Measurements from ENCODE around the gene TSPAN9. TPM values are rescaled to one million over a fixed set of nuclear protein-coding genes. Genes with fewer than 3 reads are reported as not detected.

Gene TSPAN9
- polyA plus RNA-seq, 10 donors: 99.8 to 117 (median 105) TPM

- DNase-seq: no peak
Observed at GRCh38 chr12:3309805-3310204, 232.6 kb downstream of the TSPAN9 start.

- no peak for DNase-seq
Observed at GRCh38 chr12:3310271-3311026, 233.3 kb downstream of the TSPAN9 start.

- DNase-seq: no peak
Observed at GRCh38 chr12:3311027-3311402, 233.8 kb downstream of the TSPAN9 start.

- peak in 1 of 3 donors; percentile 2 for DNase-seq
Observed at GRCh38 chr12:3311491-3312103, 234.4 kb downstream of the TSPAN9 start.

- peak in 1 of 3 donors; percentile 49 for DNase-seq
Observed at GRCh38 chr12:3313066-3313465, 235.9 kb downstream of the TSPAN9 start.

GRCh38 chr12:3313675-3314663 is 236.8 kb downstream of the TSPAN9 start:
- DNase-seq: peak in 2 of 3 donors; percentile 77 to 90

DNA sequence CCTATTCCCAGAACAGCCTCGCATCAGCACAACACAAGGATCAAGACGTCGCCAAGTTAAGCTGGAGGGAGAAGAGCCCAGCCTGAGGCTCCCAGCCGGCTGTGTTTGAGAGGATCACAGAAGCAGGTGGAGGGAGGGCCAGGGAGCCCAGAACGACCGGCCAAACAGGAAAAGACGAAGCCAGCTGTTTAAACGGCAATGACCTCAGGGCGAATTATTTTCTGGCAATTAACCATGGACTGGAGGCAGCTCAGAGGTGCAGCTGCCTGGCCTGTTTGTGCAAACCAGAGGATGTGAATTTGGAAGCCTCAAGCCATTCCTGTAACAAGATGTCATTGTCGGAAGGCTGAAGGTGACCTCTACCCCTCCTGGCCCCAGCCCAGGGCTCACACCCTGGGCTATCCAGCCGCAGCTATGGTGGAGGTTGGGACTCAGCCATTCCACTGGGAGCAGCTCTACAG is 238.1 kb downstream of the TSPAN9 start:
- peak; percentile 74 to 97 (median 94) for DNase-seq

GRCh38 chr12:3316776-3317480 is 239.7 kb downstream of the TSPAN9 start:
- DNase-seq: no peak

GRCh38 chr12:3317481-3317815 is 240.3 kb downstream of the TSPAN9 start:
- DNase-seq: no peak

GRCh38 chr12:3317841-3318501 is 240.8 kb downstream of the TSPAN9 start:
- no peak for DNase-seq

DNA sequence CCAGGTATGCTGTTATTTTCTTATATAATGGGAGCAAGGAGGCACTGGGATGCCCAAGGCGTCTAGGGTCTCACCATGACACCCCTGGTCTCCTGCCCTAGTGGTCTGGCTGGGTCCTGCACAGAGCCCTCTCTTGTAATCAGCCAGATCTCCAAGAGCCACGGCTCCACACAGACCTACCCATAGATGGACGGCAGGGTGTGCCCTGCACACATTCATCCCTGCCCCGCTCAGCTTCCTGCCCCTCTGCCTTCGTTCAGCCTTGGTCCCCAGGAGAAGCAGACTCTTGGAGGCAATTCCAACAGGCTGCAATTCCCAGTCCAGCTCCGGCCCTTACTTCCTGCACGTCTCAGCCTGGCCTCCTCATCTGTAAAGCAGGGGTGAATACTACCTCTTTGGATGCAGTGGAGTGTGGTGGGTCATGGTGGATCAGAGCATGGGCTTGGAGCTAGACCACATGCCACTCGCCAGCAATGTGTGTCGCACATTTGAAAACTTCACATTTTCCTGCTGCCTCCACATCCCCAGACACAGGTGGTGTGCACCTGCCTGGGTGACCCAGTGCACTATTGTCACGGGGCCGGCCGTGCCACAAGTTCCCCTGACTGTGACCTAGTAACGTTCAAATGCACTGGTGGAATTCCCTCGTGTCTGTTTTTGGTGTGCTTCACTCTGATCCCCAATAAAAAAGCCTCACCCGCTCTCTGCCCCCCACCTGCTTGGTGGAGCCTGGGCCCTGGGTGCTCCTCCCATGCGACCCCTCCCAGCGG is 242.7 kb downstream of the TSPAN9 start:
- DNase-seq: no peak

- no peak for DNase-seq
Observed at GRCh38 chr12:3320881-3321509, 243.8 kb downstream of the TSPAN9 start.

DNA sequence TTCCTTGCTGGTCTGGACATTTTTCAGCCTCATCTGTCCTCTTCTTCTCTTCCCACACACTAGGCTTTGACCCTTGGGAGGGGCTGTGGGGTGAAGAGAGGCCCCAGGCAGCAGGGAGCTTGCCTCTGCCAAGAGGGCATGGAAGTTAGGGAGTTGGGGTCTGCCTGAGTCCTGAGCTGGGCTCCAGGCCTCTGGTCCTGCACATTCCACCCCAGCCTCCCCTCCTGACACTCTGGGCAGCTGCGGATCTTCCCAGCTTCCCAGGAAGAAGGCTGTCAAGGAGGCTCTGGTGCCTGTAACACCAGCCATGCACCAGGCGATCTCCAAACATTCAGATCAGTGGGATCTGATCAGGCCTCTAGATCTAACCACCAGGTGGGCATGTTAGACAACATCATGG is 244.7 kb downstream of the TSPAN9 start:
- DNase-seq: no peak

DNA sequence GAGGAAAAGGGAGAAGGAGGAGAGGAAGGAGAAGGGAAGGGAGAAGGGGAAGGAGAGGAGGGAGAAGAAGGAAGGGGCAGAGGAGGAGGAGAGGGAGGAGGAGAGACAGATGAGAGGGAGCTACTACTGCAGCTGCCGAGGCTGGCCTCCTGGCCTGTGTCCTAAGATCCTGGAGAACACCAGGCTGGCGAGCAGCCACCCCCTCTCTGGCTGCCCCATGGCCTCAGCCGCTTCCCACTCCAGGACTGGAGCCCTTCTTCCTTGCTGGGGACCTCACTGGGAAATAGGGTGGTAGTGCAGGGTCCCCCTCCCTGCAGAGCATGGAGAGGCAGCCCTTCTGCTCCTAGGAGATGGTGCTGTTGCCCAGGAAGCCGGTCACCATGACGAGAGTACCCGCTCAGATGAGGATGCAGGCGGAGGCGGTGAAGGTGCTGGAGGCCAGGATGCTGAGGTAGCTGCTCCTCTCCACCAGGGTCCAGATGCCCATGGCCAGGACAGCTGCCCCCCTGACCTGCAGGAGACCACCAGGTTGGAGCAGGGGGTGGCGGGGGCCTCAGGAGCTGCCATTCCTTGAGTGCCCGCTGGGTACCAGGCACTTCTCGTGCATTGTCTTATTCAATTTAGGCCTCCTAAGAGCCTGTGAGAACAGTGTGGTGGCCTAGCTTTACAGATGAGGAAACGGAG is 246.0 kb downstream of the TSPAN9 start:
- no peak for DNase-seq

DNA sequence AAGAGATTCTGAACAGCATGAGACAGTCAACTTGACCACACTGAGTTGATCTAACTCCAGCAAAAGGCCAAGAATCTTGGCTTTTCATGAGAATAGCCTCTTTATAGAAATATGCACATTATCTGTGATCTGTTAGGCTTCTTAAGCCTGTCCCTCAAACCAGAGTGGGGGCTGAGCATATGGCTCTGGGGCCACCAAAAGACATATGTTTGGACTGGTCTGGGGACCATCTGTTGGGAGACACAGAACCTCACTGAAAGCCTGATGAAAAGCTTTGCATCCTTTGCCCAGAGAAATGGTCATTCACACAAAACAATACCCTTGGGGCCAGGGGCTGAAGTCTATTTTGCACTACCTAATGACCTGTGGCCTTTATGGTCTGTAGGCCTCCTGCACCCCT is 248.6 kb downstream of the TSPAN9 start:
- DNase-seq: no peak

- DNase-seq: peak in 1 of 3 donors; percentile 68
Observed at GRCh38 chr12:3326156-3326849, 249.1 kb downstream of the TSPAN9 start.

GRCh38 chr12:3326850-3327780 is 249.9 kb downstream of the TSPAN9 start:
- DNase-seq: no peak

All from muscle of back (tissue), 11 donors.